SK-N-SH treated with all-trans-retinoic acid at 6 μM for 48 hours (cell line): Measurements from ENCODE around the gene LGALS7B.

ENCODE experiments used
- ARNTL ChIP-seq: fragments of 450-650 bp; formaldehyde crosslinking; IDR thresholded peaks from 2 replicates; pipeline ENCODE4 v1.5.0; 2020; ENCODE audit warnings: low read depth, mild to moderate bottlenecking, moderate library complexity, borderline replicate concordance
- CSDC2 ChIP-seq: fragments of 250-450 bp; sonication (Bioruptor Pico); IDR thresholded peaks from 2 replicates; pipeline ENCODE4 v1.5.0; 2020; ENCODE audit warnings: mild to moderate bottlenecking, moderate library complexity
- GLIS3 ChIP-seq: fragments of 250-450 bp; sonication (Bioruptor Pico); IDR thresholded peaks from 2 replicates; pipeline ENCODE4 v1.5.0; 2020; ENCODE audit warnings: mild to moderate bottlenecking, moderate library complexity
- ISL1 ChIP-seq: fragments of 250-450 bp; sonication (Bioruptor Pico); IDR thresholded peaks from 2 replicates; pipeline ENCODE4 v2.1.2; 2022; ENCODE audit warnings: mild to moderate bottlenecking, moderate library complexity
- OSR1 ChIP-seq: fragments of 250-450 bp; sonication (Bioruptor Pico); IDR thresholded peaks from 2 replicates; pipeline ENCODE4 v1.8.0; 2022; ENCODE audit warnings: moderate library complexity, mild to moderate bottlenecking, inconsistent platforms
- RARB ChIP-seq: fragments of 250-450 bp; sonication (Bioruptor Pico); IDR thresholded peaks from 2 replicates; pipeline ENCODE4 v1.8.0; 2021; ENCODE audit warnings: mild to moderate bottlenecking, moderate library complexity
- TOX ChIP-seq: fragments of 250-450 bp; sonication (Bioruptor Pico); IDR thresholded peaks from 2 replicates; pipeline ENCODE4 v1.8.0; 2021; ENCODE audit warnings: mild to moderate bottlenecking, moderate library complexity, borderline replicate concordance
- ZC3H10 ChIP-seq: fragments of 250-450 bp; sonication (Bioruptor Pico); IDR thresholded peaks from 2 replicates; pipeline ENCODE4 v1.5.1; 2021; ENCODE audit warnings: mild to moderate bottlenecking, moderate library complexity
- ZFP3 ChIP-seq: fragments of 250-450 bp; sonication (Bioruptor Pico); IDR thresholded peaks from 2 replicates; pipeline ENCODE4 v1.5.0; 2020; ENCODE audit warnings: mild to moderate bottlenecking, moderate library complexity
- ZFP30 ChIP-seq: fragments of 450-650 bp; formaldehyde crosslinking; IDR thresholded peaks from 2 replicates; pipeline ENCODE4 v1.5.0; 2022; ENCODE audit warnings: mild to moderate bottlenecking, moderate library complexity
- TF ChIP-seq, protein P1 (sequence below): fragments of 250-450 bp; sonication (Bioruptor Pico); IDR thresholded peaks from 2 replicates; pipeline ENCODE4 v1.8.0; 2020; ENCODE audit warnings: mild to moderate bottlenecking, moderate library complexity, borderline replicate concordance
- TF ChIP-seq, protein P2 (sequence below): fragments of 250-450 bp; sonication (Bioruptor Pico); IDR thresholded peaks from 2 replicates; pipeline ENCODE4 v1.5.0; 2020; ENCODE audit warnings: mild to moderate bottlenecking, moderate library complexity

DNA sequence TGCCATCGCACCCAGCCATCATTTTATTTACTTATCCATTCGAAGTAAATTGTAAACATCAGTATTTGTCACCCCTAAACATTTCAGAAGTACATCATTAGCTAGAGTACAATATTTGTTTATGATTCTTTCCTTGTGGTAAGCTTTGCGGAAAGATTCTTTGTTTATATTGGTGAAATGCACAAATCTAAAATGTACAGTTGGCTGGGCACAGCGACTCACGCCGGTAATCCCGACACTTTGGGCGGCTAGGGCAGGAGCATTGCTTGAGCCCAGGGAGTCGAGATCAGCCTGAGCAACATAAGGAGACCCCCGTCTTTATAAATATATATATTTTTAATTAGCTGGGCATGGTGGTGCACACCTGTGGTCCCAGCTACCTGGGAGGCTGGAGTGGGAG lies 10.1 kb downstream of the LGALS7B start:
- no peak for TF ChIP-seq TOX
- TF ChIP-seq ZC3H10 (CRISPR knock-in tag), result no peak
- TF ChIP-seq ZFP30 (CRISPR knock-in tag), result no peak
- no peak for TF ChIP-seq RARB
- TF ChIP-seq ISL1 (CRISPR knock-in tag), result no peak
- no peak for TF ChIP-seq OSR1 (CRISPR knock-in tag)
- TF ChIP-seq GLIS3, result no peak
- TF ChIP-seq, protein P1, sequence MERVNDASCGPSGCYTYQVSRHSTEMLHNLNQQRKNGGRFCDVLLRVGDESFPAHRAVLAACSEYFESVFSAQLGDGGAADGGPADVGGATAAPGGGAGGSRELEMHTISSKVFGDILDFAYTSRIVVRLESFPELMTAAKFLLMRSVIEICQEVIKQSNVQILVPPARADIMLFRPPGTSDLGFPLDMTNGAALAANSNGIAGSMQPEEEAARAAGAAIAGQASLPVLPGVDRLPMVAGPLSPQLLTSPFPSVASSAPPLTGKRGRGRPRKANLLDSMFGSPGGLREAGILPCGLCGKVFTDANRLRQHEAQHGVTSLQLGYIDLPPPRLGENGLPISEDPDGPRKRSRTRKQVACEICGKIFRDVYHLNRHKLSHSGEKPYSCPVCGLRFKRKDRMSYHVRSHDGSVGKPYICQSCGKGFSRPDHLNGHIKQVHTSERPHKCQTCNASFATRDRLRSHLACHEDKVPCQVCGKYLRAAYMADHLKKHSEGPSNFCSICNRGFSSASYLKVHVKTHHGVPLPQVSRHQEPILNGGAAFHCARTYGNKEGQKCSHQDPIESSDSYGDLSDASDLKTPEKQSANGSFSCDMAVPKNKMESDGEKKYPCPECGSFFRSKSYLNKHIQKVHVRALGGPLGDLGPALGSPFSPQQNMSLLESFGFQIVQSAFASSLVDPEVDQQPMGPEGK (CRISPR knock-in tag), result no peak
- no peak for TF ChIP-seq ARNTL (CRISPR knock-in tag)
- TF ChIP-seq, protein P2, sequence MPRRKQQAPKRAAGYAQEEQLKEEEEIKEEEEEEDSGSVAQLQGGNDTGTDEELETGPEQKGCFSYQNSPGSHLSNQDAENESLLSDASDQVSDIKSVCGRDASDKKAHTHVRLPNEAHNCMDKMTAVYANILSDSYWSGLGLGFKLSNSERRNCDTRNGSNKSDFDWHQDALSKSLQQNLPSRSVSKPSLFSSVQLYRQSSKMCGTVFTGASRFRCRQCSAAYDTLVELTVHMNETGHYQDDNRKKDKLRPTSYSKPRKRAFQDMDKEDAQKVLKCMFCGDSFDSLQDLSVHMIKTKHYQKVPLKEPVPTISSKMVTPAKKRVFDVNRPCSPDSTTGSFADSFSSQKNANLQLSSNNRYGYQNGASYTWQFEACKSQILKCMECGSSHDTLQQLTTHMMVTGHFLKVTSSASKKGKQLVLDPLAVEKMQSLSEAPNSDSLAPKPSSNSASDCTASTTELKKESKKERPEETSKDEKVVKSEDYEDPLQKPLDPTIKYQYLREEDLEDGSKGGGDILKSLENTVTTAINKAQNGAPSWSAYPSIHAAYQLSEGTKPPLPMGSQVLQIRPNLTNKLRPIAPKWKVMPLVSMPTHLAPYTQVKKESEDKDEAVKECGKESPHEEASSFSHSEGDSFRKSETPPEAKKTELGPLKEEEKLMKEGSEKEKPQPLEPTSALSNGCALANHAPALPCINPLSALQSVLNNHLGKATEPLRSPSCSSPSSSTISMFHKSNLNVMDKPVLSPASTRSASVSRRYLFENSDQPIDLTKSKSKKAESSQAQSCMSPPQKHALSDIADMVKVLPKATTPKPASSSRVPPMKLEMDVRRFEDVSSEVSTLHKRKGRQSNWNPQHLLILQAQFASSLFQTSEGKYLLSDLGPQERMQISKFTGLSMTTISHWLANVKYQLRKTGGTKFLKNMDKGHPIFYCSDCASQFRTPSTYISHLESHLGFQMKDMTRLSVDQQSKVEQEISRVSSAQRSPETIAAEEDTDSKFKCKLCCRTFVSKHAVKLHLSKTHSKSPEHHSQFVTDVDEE (CRISPR knock-in tag), result no peak
- no peak for TF ChIP-seq CSDC2 (CRISPR knock-in tag)
- TF ChIP-seq ZFP3 (CRISPR knock-in tag), result no peak
